B cell (primary cell): ENCODE data around the gene TRIO. TPM values are rescaled to one million over a fixed set of nuclear protein-coding genes. Genes with fewer than 3 reads are reported as not detected.

ENCODE experiments used
- ATAC-seq: fragments of 200-7000 bp; cut with Tn5 transposase; one replicate; pipeline ENCODE4 v1.10.0; 2021; ENCODE audit warnings: low read depth, mild to moderate bottlenecking, moderate number of reproducible peaks, moderate library complexity
- CTCF ChIA-PET: fragments of 350-600 bp; sonication (Branson Sonifier 250); formaldehyde crosslinking; loops from one replicate; lab custom pipeline; 2021; ENCODE audit warnings: antibody characterized with exemption, inconsistent platforms; lab: Charles Lee
- POLR2A ChIA-PET: fragments of 350-600 bp; sonication (Branson Sonifier 250); formaldehyde crosslinking; loops from one replicate; lab custom pipeline; 2021; ENCODE audit warnings: antibody characterized with exemption; lab: Charles Lee
- DNase-seq: peaks from one replicate; pipeline ENCODE4 v3.0.0; 2013
- H2AFZ ChIP-seq: 2 replicates; pipeline ENCODE4 v1.6.1; 2012; ENCODE audit warnings: mild to moderate bottlenecking, low read depth, low read length; ENCODE audit not compliant: insufficient read depth, poor library complexity, severe bottlenecking
- H3K27ac ChIP-seq, 2 donors: 1 replicate in 1 of 2; 2 replicates in 1 of 2; pipeline ENCODE4 v1.5.1; 2012 to 2013; ENCODE audit warnings: low read length in 2 of 2, mild to moderate bottlenecking in 2 of 2, moderate library complexity in 1 of 2
- H3K27me3 ChIP-seq, 4 experiments: fragments of 200-600 bp in 1 of 4; sonication (generic) in 1 of 4; replicated peaks in 1 of 4; 1 replicate in 2 of 4; 2 replicates in 2 of 4; pipeline versions ENCODE4 v1.6.1 to v1.7.0; 2013 to 2016; ENCODE audit warnings: low read length in 3 of 4, mild to moderate bottlenecking in 2 of 4, mixed read lengths in 1 of 4, moderate library complexity in 1 of 4; ENCODE audit not compliant: insufficient read depth in 4 of 4, control insufficient read depth in 3 of 4; ENCODE audit errors: control extremely low read depth in 1 of 4
- H3K36me3 ChIP-seq, 2 experiments: replicated peaks in 1 of 2; 1 replicate in 1 of 2; 2 replicates in 1 of 2; pipeline versions ENCODE4 v1.6.1 to v1.7.1; 2013; ENCODE audit warnings: low read length in 1 of 2; ENCODE audit not compliant: insufficient read depth in 2 of 2, control insufficient read depth in 1 of 2; ENCODE audit errors: control extremely low read depth in 1 of 2, extremely low read depth in 1 of 2
- H3K4me1 ChIP-seq, 2 donors: fragments of 200-600 bp in 1 of 2; sonication (generic) in 1 of 2; 1 replicate in 1 of 2; 2 replicates in 1 of 2; pipeline versions ENCODE4 v1.5.1 to v1.6.1; 2013 to 2017; ENCODE audit warnings: low read length in 2 of 2; ENCODE audit not compliant: control insufficient read depth in 2 of 2, insufficient read depth in 2 of 2
- H3K4me2 ChIP-seq: replicated peaks from 2 replicates; pipeline ENCODE3; 2012; ENCODE audit warnings: mild to moderate bottlenecking, low read depth, low read length; ENCODE audit not compliant: poor library complexity, severe bottlenecking
- H3K4me3 ChIP-seq, 5 experiments: fragments of 200-600 bp in 1 of 5; sonication (generic) in 1 of 5; 1 replicate in 3 of 5; 2 replicates in 2 of 5; pipeline versions ENCODE4 v1.5.1 to v1.7.0; 2011 to 2016; ENCODE audit warnings: low read length in 4 of 5, mild to moderate bottlenecking in 4 of 5, low read depth in 2 of 5, control low read depth in 1 of 5, moderate library complexity in 1 of 5; ENCODE audit not compliant: insufficient read depth in 1 of 5; ENCODE audit errors: control extremely low read depth in 1 of 5, extremely low read depth in 1 of 5
- H3K79me2 ChIP-seq: fragments of 200-600 bp; sonication (generic); one replicate; pipeline ENCODE4 v1.6.0; 2016; ENCODE audit warnings: low read length; ENCODE audit not compliant: control insufficient read depth, insufficient read depth
- H3K9ac ChIP-seq: fragments of 200-600 bp; sonication (generic); 2 replicates; pipeline ENCODE4 v1.6.1; 2017; ENCODE audit warnings: mild to moderate bottlenecking, low read length, moderate library complexity
- H3K9me3 ChIP-seq, 3 donors: one replicate each; pipeline versions ENCODE4 v1.6.1 to v1.7.1; 2013; ENCODE audit warnings: low read length in 2 of 3; ENCODE audit not compliant: control insufficient read depth in 2 of 3, insufficient read depth in 1 of 3; ENCODE audit errors: control extremely low read depth in 1 of 3
- H4K20me1 ChIP-seq: 2 replicates; pipeline ENCODE4 v1.6.0; 2012; ENCODE audit warnings: mild to moderate bottlenecking, low read length; ENCODE audit not compliant: insufficient read depth, control insufficient read depth, poor library complexity, severe bottlenecking
- H3K27ac Mint-ChIP-seq: one replicate; pipeline ENCODE4 v1.8.0; 2021; ENCODE audit warnings: mixed read lengths
- H3K27me3 Mint-ChIP-seq: one replicate; pipeline ENCODE4 v1.8.0; 2021; ENCODE audit warnings: mixed read lengths
- H3K4me1 Mint-ChIP-seq: one replicate; pipeline ENCODE4 v1.8.0; 2021; ENCODE audit warnings: mixed read lengths
- H3K4me3 Mint-ChIP-seq: one replicate; pipeline ENCODE4 v1.8.0; 2021; ENCODE audit warnings: mixed read lengths
- H3K9me3 Mint-ChIP-seq: one replicate; pipeline ENCODE4 v1.8.0; 2022; ENCODE audit warnings: mixed read lengths; ENCODE audit not compliant: insufficient read depth
- CTCF ChIP-seq: fragments of 200-600 bp; IDR thresholded peaks from one replicate; pipeline ENCODE4 v1.8.0; 2022; ENCODE audit warnings: antibody characterized with exemption, mild to moderate bottlenecking
- EZH2 ChIP-seq: IDR thresholded peaks from 2 replicates; pipeline ENCODE4 v1.6.1; 2012; ENCODE audit warnings: borderline replicate concordance, low read depth, mild to moderate bottlenecking, moderate library complexity, low read length; ENCODE audit not compliant: insufficient read depth, poor library complexity, severe bottlenecking
- WGBS: methylation state at CpG from one replicate; pipeline ENCODE4 v1.1.5; 2013; ENCODE audit warnings: missing lambda C conversion rate; ENCODE audit not compliant: insufficient coverage; 5-methylcytosine and 5-hydroxymethylcytosine counted together
- intact Hi-C: fragments of 100-400 bp; cut with micrococcal nuclease; formaldehyde crosslinking; loops from one replicate; pipeline ENCODE4 v1.10.0; 2022
- polyA plus RNA-seq: library from polyadenylated mRNA; depleted of rRNA; stranded (reverse); fragments of >200 nt; gene quantifications from 2 replicates; pipeline ENCODE4 v1.2.3, GENCODE V29; 2012
- total RNA-seq, 2 donors: library from RNA; stranded (reverse); fragments of 120-200 nt in 1 of 2; gene quantifications; 1 replicate in 1 of 2; 2 replicates in 1 of 2; pipeline versions ENCODE4 v1.2.3 to v1.2.4, GENCODE V29; 2013 to 2022

Gene TRIO
- total and polyA plus RNA-seq, 2 donors (not counting 1 experiment from before 2014, with no cell fraction given) = 90.5 to 479 TPM

DNA sequence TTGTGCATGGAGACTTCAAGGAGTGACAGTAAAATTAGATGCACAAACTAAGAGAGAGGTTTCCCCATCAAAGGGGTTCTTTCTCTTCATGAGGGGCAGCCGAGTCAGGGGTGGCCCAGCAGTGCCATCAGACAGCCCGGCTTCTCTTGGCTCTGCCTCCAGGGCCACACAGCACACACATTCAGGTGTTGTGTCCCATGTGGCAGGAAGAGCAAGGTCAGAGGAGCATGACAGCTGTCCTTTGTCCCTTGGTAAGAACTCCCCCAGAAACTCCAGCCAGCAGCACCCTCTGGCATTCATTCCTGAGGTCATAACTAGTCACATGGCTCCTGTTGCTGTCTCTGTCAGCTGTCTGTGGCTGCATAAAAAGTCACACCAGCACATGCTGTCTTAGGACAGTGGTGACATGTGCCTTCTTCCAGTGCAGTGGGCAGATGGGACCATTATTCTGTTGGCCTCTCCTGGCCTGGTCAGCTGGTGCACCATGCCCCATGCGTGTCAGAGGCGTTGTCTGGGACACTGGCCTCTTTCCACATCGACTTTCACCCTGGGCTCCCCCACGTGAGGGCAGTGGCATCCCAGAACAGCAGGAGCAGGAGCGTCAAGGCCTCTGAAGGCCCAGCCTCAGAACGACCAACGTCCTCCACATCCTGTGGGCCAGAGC, 360.0 kb downstream of the TRIO start:
- intact Hi-C loops = no loop called here
- Mint-ChIP-seq H3K9me3 (no peaks in the 10 kb centered on the region), H3K27me3 (no peaks in the 10 kb centered on the region), H3K4me3 (no peak overlapping the region), H3K4me1 (no peaks in the 10 kb centered on the region), H3K27ac (peak overlapping the region; percentile 20)
- no peak overlapping the region for H3K9ac ChIP-seq
- peaks cover 1 to 67% of the 10 kb centered on the region in 2 experiments for H3K36me3 ChIP-seq
- DNase-seq = no peak
- H3K27ac ChIP-seq = no peak overlapping the region
- ChIA-PET CTCF (interaction anchor here (1.2 kb wide), 1 partner anchor 145 kb away, joined by 3 read pairs; no protein-coding TSS in a partner anchor), POLR2A (no interaction called here)
- no peaks in the 10 kb centered on the region for H3K4me1 ChIP-seq
- whole genome bisulfite sequencing = 97% methylated on average over 9 of the region's 9 CpGs
- H3K9me3 ChIP-seq = no peaks in the 10 kb centered on the region
- H2AFZ ChIP-seq = no peak overlapping the region
- no peaks in the 10 kb centered on the region for H3K79me2 ChIP-seq
- no peak overlapping the region for H3K4me2 ChIP-seq
- no peak overlapping the region for H3K4me3 ChIP-seq
- TF ChIP-seq CTCF = no peak
- no peak for ATAC-seq
- no peaks in the 10 kb centered on the region for H4K20me1 ChIP-seq
- H3K27me3 ChIP-seq = no peaks in the 10 kb centered on the region

DNA sequence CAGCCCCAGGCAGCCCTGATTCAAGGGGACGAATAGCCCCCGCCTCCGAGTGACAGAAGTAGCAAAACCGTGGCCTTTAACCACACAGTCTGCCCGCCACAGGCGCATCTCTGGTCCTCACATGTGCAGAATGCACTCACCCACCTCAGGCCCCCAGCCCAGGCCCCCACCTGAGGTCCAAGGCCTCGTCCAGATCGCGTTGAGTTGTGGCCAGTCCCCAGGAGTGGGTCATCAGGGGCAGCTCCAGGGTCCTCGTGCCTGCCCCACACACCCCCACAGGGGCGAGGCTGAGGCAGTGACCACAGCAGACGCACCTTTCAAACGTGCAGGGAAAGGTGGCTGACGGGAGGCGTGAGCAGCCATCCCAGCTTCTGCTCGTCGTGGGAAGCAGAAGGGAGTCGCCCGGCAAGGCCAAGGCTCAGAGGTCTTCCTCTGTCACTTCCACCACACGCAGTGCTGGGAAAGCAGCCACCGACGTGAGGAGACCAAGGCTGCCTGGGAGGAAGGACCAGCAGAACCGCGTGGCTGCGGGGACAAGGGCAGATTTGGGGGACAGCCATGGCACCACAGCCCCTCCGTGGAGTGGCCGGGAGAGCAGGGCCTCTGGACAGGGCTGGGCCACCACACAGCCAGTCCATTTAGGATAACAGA, 360.7 kb downstream of the TRIO start:
- H3K27me3 Mint-ChIP-seq = no peaks in the 10 kb centered on the region
- WGBS = 95% methylated on average over 26 of the region's 27 CpGs
- Histone ChIP-seq H3K4me1 (no peaks in the 10 kb centered on the region), H4K20me1 (no peaks in the 10 kb centered on the region), H3K9me3 (no peaks in the 10 kb centered on the region), H3K27me3 (no peaks in the 10 kb centered on the region), H2AFZ (no peak overlapping the region), H3K79me2 (no peaks in the 10 kb centered on the region), H3K27ac (no peak overlapping the region), H3K4me3 (no peak overlapping the region), H3K36me3 (peaks cover 1 to 65% of the 10 kb centered on the region in 2 experiments), H3K4me2 (no peak overlapping the region), H3K9ac (no peak overlapping the region)
- intact Hi-C loops = no loop called here
- no peak for DNase-seq
- CTCF ChIA-PET = no interaction called here
- peak overlapping the region; percentile 63 for H3K27ac Mint-ChIP-seq
- H3K4me3 Mint-ChIP-seq = no peak overlapping the region
- ATAC-seq = no peak
- H3K9me3 Mint-ChIP-seq = no peaks in the 10 kb centered on the region
- TF ChIP-seq CTCF = no peak
- no peak for TF ChIP-seq EZH2
- POLR2A ChIA-PET = no interaction called here
- H3K4me1 Mint-ChIP-seq = no peaks in the 10 kb centered on the region
